NCI-H526 (cell line): ENCODE results near the gene ATP10A.
A peak's percentile ranks its signal among the peaks of the same experiment; 100 is the strongest.

Source experiments
- DNase-seq, 2 experiments: peaks; one replicate each; lab custom pipeline; 2025; lab: John Stamatoyannopoulos, UW

Gene ATP10A

GRCh38 chr15:25738171-25738965 lies 124.8 kb downstream of the ATP10A start:
- DNase-seq: no peak

GRCh38 chr15:25737218-25737643 lies 125.9 kb downstream of the ATP10A start:
- DNase-seq: no peak

- DNase-seq: no peak
These were observed 126.7 kb downstream of the ATP10A start for GRCh38 chr15:25736461-25736860.

GRCh38 chr15:25735550-25736384 lies 127.4 kb downstream of the ATP10A start:
- no peak for DNase-seq

GRCh38 chr15:25734680-25735355 lies 128.3 kb downstream of the ATP10A start:
- DNase-seq: no peak

GRCh38 chr15:25733856-25734679 lies 129.1 kb downstream of the ATP10A start:
- no peak for DNase-seq

- DNase-seq: no peak
These were observed 129.9 kb downstream of the ATP10A start for GRCh38 chr15:25733036-25733855.

- no peak for DNase-seq
These were observed 130.9 kb downstream of the ATP10A start for GRCh38 chr15:25732191-25732590.

- DNase-seq: no peak
These were observed 131.7 kb downstream of the ATP10A start for GRCh38 chr15:25731411-25731810.

GRCh38 chr15:25730918-25731317 lies 132.2 kb downstream of the ATP10A start:
- no peak for DNase-seq

- no peak for DNase-seq
These were observed 134.3 kb downstream of the ATP10A start for GRCh38 chr15:25728816-25729215.

GRCh38 chr15:25727867-25728600 lies 135.1 kb downstream of the ATP10A start:
- DNase-seq: no peak

- DNase-seq: no peak
These were observed 136.0 kb downstream of the ATP10A start for GRCh38 chr15:25727116-25727515.

- DNase-seq: no peak
These were observed 137.4 kb downstream of the ATP10A start for GRCh38 chr15:25725758-25726157.

- no peak for DNase-seq
These were observed 138.2 kb downstream of the ATP10A start for GRCh38 chr15:25724899-25725298.

GRCh38 chr15:25721605-25721955 lies 141.5 kb downstream of the ATP10A start:
- peak in 1 of 2 experiments; percentile 60 for DNase-seq

- DNase-seq: no peak
These were observed 143.8 kb downstream of the ATP10A start for GRCh38 chr15:25719101-25719985.

- no peak for DNase-seq
These were observed 144.5 kb downstream of the ATP10A start for GRCh38 chr15:25718597-25718996.

- no peak for DNase-seq
These were observed 145.0 kb downstream of the ATP10A start for GRCh38 chr15:25718169-25718536.
